H1 (cell line): ENCODE results near the gene TMEM79.

Experiments
- CHD1 ChIP-seq: IDR thresholded peaks from 2 replicates; pipeline ENCODE4 v1.6.1; 2012; ENCODE audit warnings: low read depth, low read length, improper control_type of control experiment
- CTCF ChIP-seq, 3 experiments: IDR thresholded peaks; 1 replicate in 2 of 3; 2 replicates in 1 of 3; pipeline versions ENCODE4 v1.5.1 to v1.6.1; 2011; ENCODE audit warnings: low read length in 3 of 3, mild to moderate bottlenecking in 3 of 3, inconsistent platforms in 2 of 3, low read depth in 1 of 3, moderate library complexity in 1 of 3; ENCODE audit not compliant: insufficient read depth in 1 of 3; ENCODE audit errors: control extremely low read depth in 1 of 3
- EZH2 ChIP-seq: fragments of 200-600 bp; sonication (generic); IDR thresholded peaks from 2 replicates; pipeline ENCODE4 v1.7.1; 2012; ENCODE audit warnings: low read depth, mild to moderate bottlenecking, moderate library complexity, low read length, inconsistent platforms; ENCODE audit not compliant: severe bottlenecking
- MAX ChIP-seq: IDR thresholded peaks from 2 replicates; pipeline ENCODE4 v1.6.1; 2012; ENCODE audit warnings: inconsistent platforms
- POLR2A ChIP-seq, 2 experiments: IDR thresholded peaks; 1 replicate in 1 of 2; 2 replicates in 1 of 2; pipeline ENCODE4 v1.6.1; 2011; ENCODE audit warnings: low read depth in 2 of 2, low read length in 2 of 2, mild to moderate bottlenecking in 2 of 2; ENCODE audit errors: control extremely low read depth in 1 of 2
- RFX5 ChIP-seq: IDR thresholded peaks from 2 replicates; pipeline ENCODE4 v1.6.1; 2011; ENCODE audit warnings: low read depth, low read length, improper control_type of control experiment, borderline replicate concordance
- TAF1 ChIP-seq: IDR thresholded peaks from 2 replicates; pipeline ENCODE4 v1.6.1; 2011; ENCODE audit warnings: mild to moderate bottlenecking, low read depth, low read length
- TEAD4 ChIP-seq: IDR thresholded peaks from 2 replicates; pipeline ENCODE4 v1.6.1; 2012; ENCODE audit warnings: low read depth, low read length, inconsistent platforms, mixed read lengths

- TF ChIP-seq CTCF (IDR thresholded peaks at IDR 0.05; ENCODE audit: control extremely low read depth in 1 of 3, insufficient read depth in 1 of 3, low read depth in 1 of 3, low read length in 3 of 3) (no peak), MAX (no peak), EZH2 (no peak), POLR2A (IDR thresholded peaks at IDR 0.05; ENCODE audit: control extremely low read depth in 1 of 2, low read depth in 2 of 2, low read length in 2 of 2) (no peak), RFX5 (no peak), TAF1 (no peak), CHD1 (no peak), TEAD4 (no peak)
Measured at GRCh38 chr1:156248323-156248683, 35.8 kb upstream of the TMEM79 start.
